Brain microvascular endothelial cell (primary cell): ENCODE measurements around the gene RNF2.

Source experiments
- DNase-seq: peaks from one replicate; pipeline ENCODE4 v3.0.0-alpha.2; 2020
- H3K27ac ChIP-seq: fragments of 250-450 bp; sonication (Bioruptor Pico); 2 replicates; pipeline ENCODE4 v1.5.1; 2020; ENCODE audit warnings: mild to moderate bottlenecking, moderate library complexity
- H3K27me3 ChIP-seq: fragments of 250-450 bp; sonication (Bioruptor Pico); replicated peaks from 2 replicates; pipeline ENCODE4 v1.5.1; 2020; ENCODE audit warnings: mild to moderate bottlenecking
- H3K36me3 ChIP-seq: fragments of 250-450 bp; sonication (Bioruptor Pico); replicated peaks from 2 replicates; pipeline ENCODE4 v1.5.1; 2020; ENCODE audit warnings: mild to moderate bottlenecking
- H3K4me3 ChIP-seq: 2 replicates; pipeline ENCODE4 v1.5.1; 2011; ENCODE audit warnings: low read depth, mild to moderate bottlenecking, control low read depth, low read length, moderate library complexity
- in situ Hi-C: cut with HindIII; loops from 2 replicates; pipeline ENCODE4 v1.10.0; 2017; ENCODE audit warnings: low sequenced_read_pairs, low pct_ligation_motif_present
- TF ChIP-seq, protein P1 (sequence below): IDR thresholded peaks from 2 replicates; pipeline ENCODE4 v1.5.1; 2011; ENCODE audit warnings: low read depth, mild to moderate bottlenecking, moderate library complexity, low read length, control low read depth, inconsistent platforms; ENCODE audit errors: missing control alignments

RNF2 gene

DNA sequence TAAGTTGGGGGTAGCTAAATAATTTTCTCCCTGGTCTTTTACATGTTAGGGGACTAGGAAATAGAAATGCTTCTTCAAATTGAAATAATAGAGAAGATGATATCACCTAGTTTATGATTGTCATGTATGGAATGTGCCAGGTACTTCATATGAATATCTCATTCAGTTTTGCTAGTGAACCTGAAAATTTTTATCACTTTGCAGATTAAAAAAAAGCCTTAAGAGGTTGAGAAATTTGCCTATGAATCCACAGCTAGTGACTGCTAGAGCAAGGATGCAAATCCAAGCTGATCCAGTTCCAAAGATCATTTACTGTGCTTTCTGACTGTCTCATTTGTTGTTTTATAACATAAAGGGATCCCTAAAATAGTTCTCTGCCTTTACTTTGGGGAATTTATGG lies 24.7 kb downstream of the RNF2 start:
- H3K36me3 ChIP-seq, result no peaks in the 10 kb centered on the region
- DNase-seq, result no peak
- TF ChIP-seq, protein P1, sequence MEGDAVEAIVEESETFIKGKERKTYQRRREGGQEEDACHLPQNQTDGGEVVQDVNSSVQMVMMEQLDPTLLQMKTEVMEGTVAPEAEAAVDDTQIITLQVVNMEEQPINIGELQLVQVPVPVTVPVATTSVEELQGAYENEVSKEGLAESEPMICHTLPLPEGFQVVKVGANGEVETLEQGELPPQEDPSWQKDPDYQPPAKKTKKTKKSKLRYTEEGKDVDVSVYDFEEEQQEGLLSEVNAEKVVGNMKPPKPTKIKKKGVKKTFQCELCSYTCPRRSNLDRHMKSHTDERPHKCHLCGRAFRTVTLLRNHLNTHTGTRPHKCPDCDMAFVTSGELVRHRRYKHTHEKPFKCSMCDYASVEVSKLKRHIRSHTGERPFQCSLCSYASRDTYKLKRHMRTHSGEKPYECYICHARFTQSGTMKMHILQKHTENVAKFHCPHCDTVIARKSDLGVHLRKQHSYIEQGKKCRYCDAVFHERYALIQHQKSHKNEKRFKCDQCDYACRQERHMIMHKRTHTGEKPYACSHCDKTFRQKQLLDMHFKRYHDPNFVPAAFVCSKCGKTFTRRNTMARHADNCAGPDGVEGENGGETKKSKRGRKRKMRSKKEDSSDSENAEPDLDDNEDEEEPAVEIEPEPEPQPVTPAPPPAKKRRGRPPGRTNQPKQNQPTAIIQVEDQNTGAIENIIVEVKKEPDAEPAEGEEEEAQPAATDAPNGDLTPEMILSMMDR, result no peak
- no peak overlapping the region for H3K4me3 ChIP-seq
- in situ Hi-C loops, result no loop called here
- no peak overlapping the region for H3K27ac ChIP-seq
- H3K27me3 ChIP-seq, result no peaks in the 10 kb centered on the region

DNA sequence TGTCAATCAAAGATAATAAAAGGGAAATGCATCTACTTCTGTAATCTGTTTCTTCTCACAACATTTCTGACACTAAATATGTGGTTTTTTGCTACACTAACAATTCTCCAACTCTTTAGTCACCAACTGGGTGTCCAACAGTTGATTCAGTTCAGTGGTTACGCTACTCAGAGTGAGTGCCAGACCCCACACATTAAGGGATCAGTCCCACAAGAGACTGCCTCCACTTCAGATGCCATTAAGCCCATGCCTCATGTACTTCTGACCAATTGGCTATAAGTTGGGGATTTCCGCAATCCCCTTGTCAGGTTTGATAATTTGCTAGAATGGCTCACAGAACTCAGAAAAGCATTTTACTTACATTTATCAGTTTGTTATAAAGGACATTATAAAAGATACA lies 28.4 kb downstream of the RNF2 start:
- TF ChIP-seq, protein P1, result no peak
- H3K4me3 ChIP-seq, result no peak overlapping the region
- DNase-seq, result no peak
- H3K27ac ChIP-seq, result no peak overlapping the region
- H3K36me3 ChIP-seq, result no peaks in the 10 kb centered on the region
- in situ Hi-C loops, result no loop called here
- H3K27me3 ChIP-seq, result no peaks in the 10 kb centered on the region

DNA sequence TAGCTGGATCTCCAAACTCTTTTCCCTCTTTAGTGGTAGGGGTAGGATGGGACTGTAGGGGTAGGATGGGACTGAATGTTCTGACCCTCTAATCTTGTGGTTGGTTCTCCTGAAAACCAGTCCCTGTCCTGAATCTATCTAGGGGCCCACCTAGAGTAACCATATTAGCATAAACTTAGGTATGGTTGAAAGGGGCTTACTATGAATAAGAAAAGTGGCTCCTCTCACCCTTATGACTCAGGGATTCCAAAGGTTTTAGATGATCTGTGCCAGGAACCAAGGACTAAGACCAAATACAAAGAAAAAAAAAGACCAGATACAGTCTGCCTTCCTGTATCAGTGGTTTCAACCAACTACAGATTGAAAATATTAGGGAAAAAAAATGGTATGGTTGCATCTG lies 28.9 kb downstream of the RNF2 start:
- in situ Hi-C loops, result no loop called here
- H3K27ac ChIP-seq, result no peak overlapping the region
- TF ChIP-seq, protein P1, result no peak
- no peaks in the 10 kb centered on the region for H3K27me3 ChIP-seq
- H3K36me3 ChIP-seq, result no peaks in the 10 kb centered on the region
- DNase-seq, result peak; percentile 9
- no peak overlapping the region for H3K4me3 ChIP-seq

DNA sequence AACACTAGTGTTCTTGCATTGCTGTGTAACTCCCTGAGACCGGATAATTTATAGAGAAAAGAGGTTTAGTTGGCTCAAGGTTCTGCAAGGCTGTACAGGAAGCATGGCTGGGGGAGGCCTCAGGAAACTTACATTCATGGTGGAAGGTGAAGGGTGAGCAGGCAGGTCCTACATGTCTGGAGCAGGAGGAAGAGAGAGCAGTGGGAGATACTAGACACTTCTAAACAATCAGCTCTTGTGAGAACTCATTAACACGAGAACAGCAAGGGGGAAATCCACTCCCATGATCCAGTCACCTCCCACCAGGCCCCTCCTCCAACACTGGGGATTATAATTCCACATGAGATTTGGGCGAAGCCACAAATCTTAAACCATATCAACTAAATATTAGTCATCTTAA lies 30.1 kb downstream of the RNF2 start:
- TF ChIP-seq, protein P1, result no peak
- H3K27ac ChIP-seq, result no peak overlapping the region
- no peaks in the 10 kb centered on the region for H3K36me3 ChIP-seq
- no peak overlapping the region for H3K4me3 ChIP-seq
- in situ Hi-C loops, result no loop called here
- no peaks in the 10 kb centered on the region for H3K27me3 ChIP-seq
- no peak for DNase-seq

DNA sequence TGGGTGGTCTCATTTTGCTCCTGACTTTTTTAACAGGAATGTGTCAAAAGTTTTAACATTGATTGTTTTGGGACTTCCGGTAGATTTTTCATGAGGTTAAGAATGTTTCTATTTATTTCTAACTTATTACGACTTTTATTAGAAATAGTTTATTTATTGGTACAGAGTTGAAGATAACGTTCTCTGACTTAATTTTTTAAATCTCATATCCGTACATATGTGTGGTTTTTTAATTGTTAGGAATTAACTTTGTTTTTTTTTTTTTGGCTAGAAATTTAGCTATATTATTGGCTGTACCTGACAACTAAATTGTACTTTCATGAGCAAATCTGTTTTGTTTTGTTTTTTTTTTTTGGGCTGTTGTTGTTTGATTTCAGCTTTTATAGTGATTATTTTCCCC lies 32.0 kb downstream of the RNF2 start:
- Histone ChIP-seq H3K27ac (no peak overlapping the region), H3K36me3 (no peaks in the 10 kb centered on the region), H3K27me3 (no peaks in the 10 kb centered on the region), H3K4me3 (no peak overlapping the region)
- in situ Hi-C loops, result no loop called here
- TF ChIP-seq, protein P1, result no peak
- DNase-seq, result no peak

DNA sequence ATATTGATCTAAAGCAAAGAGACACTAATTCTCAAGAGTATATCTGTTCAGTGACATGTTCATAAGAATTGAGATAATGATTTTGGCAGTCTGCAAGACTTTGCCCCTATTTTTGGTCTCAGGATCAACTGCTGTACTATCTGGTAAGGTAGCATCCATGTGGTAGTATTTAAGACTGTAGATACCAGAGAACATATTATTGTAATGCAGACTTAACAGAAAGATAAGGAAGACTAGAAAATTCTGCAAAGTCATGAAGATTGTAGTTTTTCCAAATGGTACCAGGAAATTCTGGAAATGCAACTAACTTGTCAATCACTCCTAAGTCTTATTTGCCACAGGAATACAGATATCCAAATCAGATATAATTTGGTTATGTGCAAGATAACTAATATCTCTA lies 35.1 kb downstream of the RNF2 start:
- no peak for DNase-seq
- in situ Hi-C loops, result no loop called here
- H3K27ac ChIP-seq, result no peak overlapping the region
- H3K4me3 ChIP-seq, result no peak overlapping the region
- no peaks in the 10 kb centered on the region for H3K27me3 ChIP-seq
- TF ChIP-seq, protein P1, result no peak
- H3K36me3 ChIP-seq, result no peaks in the 10 kb centered on the region
